ENCODE results near the gene SNAP91.

- TF ChIP-seq CTCF (IDR thresholded peaks at IDR 0.05) (no peak), POLR2A (IDR thresholded peaks at IDR 0.05) (no peak)
Measured at GRCh38 chr6:83685481-83685880, 23.4 kb downstream of the SNAP91 start.
